GM12874 (cell line): ENCODE data around the gene SWAP70.

Experiments used
- CTCF ChIP-seq: IDR thresholded peaks from 2 replicates; pipeline ENCODE4 v1.5.1; 2011; ENCODE audit warnings: low read depth, mild to moderate bottlenecking, control low read depth, low read length, moderate library complexity; ENCODE audit not compliant: insufficient read depth

Gene SWAP70

GRCh38 chr11:9738707-9739106 is 74.8 kb downstream of the SWAP70 start:
- no peak for TF ChIP-seq CTCF

- no peak for TF ChIP-seq CTCF
These were observed 75.4 kb downstream of the SWAP70 start for GRCh38 chr11:9739123-9739900.

- TF ChIP-seq CTCF, result no peak
These were observed 76.5 kb downstream of the SWAP70 start for GRCh38 chr11:9740202-9740883.

GRCh38 chr11:9741260-9741659 is 77.4 kb downstream of the SWAP70 start:
- no peak for TF ChIP-seq CTCF

GRCh38 chr11:9745411-9746211 is 81.7 kb downstream of the SWAP70 start:
- TF ChIP-seq CTCF, result no peak

- TF ChIP-seq CTCF, result no peak
These were observed 83.4 kb downstream of the SWAP70 start for GRCh38 chr11:9747229-9747628.

- TF ChIP-seq CTCF, result no peak
These were observed 84.0 kb downstream of the SWAP70 start for GRCh38 chr11:9747828-9748227.
